NCI-H2227 treated with DMSO at 0.1 percent for 48 hours (cell line): ENCODE data around the gene KIF26A.
"Not testable (repeated sequence)": the region's sequence is repeated elsewhere in the genome, so short reads cannot be mapped to it uniquely, and the experiment has no call there.

Experiments
- DNase-seq: peaks from one replicate; lab custom pipeline; 2025; lab: John Stamatoyannopoulos, UW

KIF26A gene

GRCh38 chr14:104143521-104144452, 5.4 kb downstream of the KIF26A start:
- no peak for DNase-seq

- DNase-seq: no peak
Measured at GRCh38 chr14:104144453-104144790, 6.0 kb downstream of the KIF26A start.

GRCh38 chr14:104144911-104145825, 6.8 kb downstream of the KIF26A start:
- DNase-seq: no peak

GRCh38 chr14:104145826-104146601, 7.6 kb downstream of the KIF26A start:
- DNase-seq: no peak

- DNase-seq: no peak
Measured at GRCh38 chr14:104146651-104147345, 8.4 kb downstream of the KIF26A start.

- DNase-seq: no peak
Measured at GRCh38 chr14:104147346-104148125, 9.1 kb downstream of the KIF26A start.

GRCh38 chr14:104148433-104149277, 10.3 kb downstream of the KIF26A start:
- no peak for DNase-seq

- DNase-seq: no peak
Measured at GRCh38 chr14:104149278-104149595, 10.8 kb downstream of the KIF26A start.

GRCh38 chr14:104149617-104150135, 11.3 kb downstream of the KIF26A start:
- peak; percentile 72 for DNase-seq

- DNase-seq: peak; percentile 72
Measured at GRCh38 chr14:104150136-104151025, 12.0 kb downstream of the KIF26A start.

- DNase-seq: no peak
Measured at GRCh38 chr14:104151026-104151381, 12.6 kb downstream of the KIF26A start.

GRCh38 chr14:104151566-104152245, 13.3 kb downstream of the KIF26A start:
- peak; percentile 20 for DNase-seq

GRCh38 chr14:104152246-104152575, 13.8 kb downstream of the KIF26A start:
- DNase-seq: no peak

GRCh38 chr14:104152686-104153393, 14.5 kb downstream of the KIF26A start:
- DNase-seq: no peak

- DNase-seq: not testable (repeated sequence)
Measured at GRCh38 chr14:104153394-104153755, 15.0 kb downstream of the KIF26A start.

- DNase-seq: no peak
Measured at GRCh38 chr14:104154246-104154645, 15.9 kb downstream of the KIF26A start.

- DNase-seq: no peak
Measured at GRCh38 chr14:104155513-104155912, 17.1 kb downstream of the KIF26A start.

- no peak for DNase-seq
Measured at GRCh38 chr14:104156142-104156541, 17.8 kb downstream of the KIF26A start.
